DMS153 treated with DMSO at 0.1 percent for 48 hours (cell line): ENCODE measurements around the gene ZIC5.
A peak's percentile ranks its signal among the peaks of the same experiment; 100 is the strongest.

Source experiments
- DNase-seq: peaks from one replicate; lab custom pipeline; 2025; ENCODE audit not compliant: unreplicated experiment; lab: John Stamatoyannopoulos, UW

ZIC5 gene

DNA sequence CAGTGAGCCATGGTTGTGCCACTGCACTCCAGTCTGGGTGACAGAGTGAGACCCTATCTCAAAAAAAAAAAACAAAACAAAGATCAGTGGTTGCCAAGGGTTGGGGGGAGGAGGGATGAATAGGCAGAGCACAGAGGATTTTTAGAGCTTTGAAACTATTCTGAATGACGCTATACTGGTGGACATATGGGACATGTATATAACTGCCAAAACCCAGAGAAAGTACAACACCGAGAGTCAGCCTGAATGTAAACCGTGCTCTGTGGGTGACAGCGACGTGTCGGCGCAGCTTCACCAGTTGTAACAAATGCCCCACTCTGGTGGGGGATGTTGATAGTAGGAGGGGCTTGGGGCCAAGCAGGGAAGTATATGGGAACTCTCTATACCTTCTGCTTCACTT lies 32.9 kb downstream of the ZIC5 start:
- DNase-seq = no peak

DNA sequence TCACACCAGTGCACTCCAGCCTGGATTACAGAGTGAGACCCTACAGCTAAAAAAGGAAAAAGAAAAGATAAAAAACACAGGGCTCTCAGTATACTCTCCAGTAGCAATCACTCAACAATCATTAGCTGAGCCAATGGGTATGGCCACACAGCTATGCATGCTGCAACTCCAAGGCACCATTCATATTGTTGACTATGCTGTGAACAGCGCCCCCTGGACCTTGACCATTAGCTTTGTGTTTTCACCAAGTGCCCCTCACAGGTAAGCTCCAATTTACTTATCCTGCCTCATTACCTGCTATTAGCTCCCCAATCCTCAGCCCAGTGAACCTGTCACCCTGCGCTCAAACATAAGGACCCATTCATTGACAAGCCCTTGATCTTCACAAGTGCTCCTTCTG lies 35.8 kb downstream of the ZIC5 start:
- no peak for DNase-seq

DNA sequence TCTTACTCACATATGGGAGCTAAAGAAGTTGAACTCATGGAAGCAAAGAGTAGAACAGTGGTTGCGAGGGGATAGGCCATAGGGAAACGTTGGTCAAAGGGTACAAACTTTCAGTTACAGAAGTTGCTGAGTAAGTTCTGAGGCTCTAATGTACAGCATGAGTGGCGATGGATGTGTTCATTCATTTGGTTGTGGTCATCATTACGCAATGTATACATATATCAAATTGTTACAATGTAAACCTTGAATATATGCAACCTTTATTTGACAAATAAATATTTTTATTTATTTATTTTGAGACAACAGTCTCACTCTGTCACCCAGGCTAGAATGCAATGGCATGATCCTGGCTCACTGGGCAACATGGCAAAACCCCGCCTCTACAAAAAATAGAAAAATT lies 38.7 kb downstream of the ZIC5 start:
- DNase-seq = no peak

DNA sequence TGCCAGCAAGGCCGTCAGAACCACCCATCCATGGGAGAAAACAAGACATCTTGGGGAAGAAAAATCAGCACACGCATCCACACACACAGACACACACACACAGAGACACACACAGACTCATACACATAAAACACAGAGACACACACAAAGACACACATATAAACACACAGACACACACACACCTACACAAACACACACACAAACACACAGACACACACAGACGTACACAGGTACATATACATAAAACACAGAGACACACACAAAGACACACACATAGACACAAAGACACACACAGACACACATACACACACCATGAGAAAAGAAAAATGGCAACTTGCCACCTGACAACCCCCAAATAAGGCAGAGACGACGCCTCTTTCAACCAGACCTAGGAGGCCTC lies 40.6 kb downstream of the ZIC5 start:
- no peak for DNase-seq

DNA sequence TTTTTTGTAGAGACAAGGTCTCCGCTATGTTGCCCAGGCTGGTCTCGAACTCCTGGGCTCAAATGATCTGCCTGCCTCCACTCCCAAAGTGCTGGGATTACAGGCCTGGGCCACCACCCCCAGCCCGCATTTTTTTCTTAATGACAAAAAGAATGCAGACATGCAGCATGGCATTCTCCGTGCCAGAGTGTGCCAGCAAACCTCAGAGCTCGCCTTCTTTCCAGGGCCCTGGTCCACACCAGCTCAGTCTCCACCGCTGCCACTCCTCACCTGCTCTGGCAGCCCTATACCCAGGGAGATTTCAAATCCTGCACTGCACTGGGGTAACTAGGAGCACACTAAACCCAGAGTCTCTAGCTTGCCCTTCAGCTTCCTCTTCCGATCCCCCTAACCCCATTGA lies 41.7 kb downstream of the ZIC5 start:
- DNase-seq = no peak

DNA sequence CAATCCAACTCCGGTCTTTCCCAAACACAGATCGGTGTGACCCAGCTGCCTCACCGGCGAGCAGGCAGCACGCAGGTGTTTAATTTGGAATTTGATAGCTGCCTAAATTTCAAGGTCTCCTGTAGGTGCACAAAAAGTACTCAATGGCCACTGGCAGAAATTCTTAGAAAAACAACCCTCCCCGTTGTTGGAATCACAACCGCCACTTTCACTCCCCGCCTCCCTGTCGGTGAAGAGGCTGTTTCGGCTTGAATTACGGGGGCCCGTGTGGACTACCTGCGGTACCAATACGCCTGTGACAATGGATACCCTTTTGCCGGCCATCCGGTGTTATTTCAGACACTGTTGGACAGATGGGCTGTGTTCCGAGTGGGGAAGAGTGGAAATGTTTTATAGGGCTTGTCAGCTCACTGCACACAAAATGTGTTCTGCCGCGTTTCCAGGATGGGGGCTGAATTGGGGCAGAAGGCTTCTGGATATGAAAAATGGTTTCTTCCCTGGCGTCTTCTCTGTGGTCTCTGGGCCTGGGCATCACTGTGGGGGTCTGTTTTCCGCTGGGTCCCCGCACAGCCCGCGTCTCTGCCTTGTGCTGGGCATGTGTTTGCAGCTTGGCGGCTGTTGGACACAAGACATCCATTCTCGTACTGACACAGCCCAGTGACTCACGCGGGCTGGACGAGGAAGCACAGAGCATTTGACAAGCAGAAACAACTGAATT lies 45.4 kb downstream of the ZIC5 start:
- DNase-seq = peak; percentile 25

DNA sequence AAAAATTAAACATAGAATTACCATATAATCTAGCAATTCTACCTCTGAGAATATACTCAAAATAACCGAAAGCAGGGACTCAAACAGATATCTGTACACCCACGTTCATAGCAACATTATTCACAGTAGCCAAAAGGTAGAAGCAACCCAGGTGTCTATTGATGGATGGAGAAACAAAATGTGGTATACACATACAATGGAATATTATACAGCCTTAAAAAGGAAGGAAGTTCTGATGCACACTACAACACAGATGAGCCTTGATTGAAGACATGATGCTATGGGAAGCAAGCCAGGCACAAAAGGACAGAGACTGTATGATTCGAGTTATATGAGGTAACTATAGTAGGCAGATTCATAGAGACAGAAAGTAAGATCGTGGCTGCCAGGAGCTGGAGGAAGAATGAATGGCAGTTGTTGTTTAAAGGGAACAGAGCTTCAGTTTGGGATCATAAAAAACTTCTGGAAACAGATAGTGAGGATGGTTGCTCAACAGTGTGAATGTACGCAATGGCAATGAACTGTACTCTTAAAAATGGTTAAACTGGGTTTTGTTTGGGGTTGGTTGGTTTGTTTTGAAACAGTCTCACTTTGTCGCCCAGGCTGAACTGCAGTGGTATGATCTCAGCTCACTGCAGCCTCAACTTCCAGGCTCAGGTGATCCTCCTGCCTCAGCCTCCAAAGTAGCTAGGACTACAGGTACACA lies 47.5 kb downstream of the ZIC5 start:
- no peak for DNase-seq

DNA sequence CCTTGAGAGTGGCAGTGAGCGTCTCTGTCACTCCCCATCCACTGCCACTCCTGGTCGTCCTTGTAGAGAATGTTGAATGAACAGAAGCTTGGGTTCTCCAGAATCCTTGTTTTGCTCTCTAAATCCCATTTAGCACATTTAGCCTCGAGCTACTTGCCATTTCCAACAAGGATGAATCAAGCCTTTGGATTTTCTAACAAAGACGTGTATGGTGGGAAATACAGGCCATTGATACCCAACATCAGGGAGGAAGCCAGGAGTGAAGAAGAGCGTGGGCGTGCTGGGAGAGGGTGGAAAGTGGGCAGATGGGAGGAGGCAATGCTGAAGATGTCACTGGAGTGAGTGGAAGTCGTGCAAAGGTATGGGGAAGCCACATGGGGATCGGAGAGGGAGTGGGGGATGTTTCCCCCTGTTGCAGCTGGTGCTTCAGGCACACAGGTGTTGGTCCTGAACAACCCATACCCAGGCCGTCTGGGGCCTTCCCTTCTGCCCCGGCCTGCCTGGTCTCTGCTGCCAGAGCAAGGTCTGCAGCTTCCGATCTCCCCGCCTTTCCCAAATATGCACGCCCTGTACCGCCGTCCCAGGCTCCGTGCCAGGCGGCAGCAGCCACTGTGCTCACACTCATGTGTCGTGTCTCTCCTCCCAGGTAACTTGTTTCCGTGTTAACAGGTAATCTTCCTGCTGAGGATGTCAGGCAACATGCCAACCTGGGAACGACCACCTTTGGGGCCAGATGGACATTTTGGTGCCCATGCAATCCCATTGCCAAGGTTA lies 48.7 kb downstream of the ZIC5 start:
- DNase-seq = no peak

DNA sequence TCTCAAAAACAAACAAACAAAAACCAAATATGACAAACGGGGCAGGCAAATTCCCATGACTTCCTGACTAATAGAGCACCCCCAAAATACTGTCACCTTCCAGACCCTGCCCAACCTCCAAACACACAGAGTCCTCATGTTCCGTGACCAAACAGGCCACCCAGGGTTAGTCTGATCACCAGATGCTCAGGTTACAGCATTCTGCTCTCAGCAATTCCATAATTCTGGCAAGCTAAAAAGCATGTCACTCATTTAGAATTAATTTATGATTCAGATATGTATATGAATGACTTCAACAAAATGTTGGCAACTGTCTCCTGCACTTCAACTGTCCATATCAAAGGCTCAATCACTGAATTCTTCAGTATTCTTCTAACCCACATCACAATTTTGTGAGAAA lies 52.4 kb downstream of the ZIC5 start:
- DNase-seq = no peak

DNA sequence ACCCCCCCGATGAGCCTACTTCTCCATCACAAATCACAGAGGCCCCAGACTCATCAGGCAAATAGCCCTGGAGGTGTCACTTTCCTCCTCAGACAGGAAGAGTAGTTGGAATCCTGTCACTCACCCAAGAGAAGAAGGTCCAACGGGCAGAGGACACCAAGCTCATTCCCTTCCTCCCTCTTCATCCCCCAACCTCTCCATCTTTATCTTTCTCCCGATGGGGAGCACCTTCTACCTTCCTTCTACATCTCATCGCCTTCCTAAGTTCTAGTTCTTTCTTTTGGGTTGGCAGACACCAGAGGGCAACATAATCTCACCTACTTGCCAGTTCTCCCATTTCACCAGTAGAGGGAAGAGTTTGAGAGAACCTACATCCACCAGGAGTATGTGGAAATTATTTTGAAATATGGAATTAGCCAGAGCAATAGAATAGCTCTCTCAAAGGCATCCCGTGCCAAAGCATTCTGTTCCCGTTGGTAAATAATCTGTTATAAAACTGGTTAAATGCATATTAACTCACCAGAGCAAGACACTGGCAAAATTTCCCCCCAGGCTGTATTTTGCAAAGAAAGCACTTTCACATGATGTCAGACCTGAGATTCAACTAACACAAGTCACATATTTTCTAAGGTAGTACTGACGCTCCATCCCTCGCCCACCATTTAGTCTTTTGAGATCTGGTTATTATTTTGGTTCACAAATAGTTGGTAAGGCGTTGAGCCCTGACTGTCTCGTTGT lies 55.0 kb downstream of the ZIC5 start:
- DNase-seq = peak; percentile 79

DNA sequence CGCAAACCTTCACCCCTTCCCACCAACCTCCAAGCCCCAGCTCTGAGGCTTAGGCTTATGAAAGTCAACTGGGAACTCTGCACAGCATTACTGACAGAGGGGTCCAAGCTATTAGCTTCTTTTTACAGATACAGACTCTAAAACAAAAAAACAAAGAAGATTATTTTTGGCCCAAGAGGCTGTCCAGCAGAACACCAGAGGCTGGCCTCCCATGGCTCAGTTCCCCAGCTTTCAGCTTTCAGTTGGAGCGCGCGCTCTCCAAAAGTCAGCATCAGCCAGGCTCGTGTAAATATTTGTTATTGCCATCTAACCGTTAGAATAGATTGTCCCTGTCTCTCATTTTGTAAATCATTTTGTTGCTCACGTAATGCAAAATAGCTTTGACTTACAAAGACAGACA lies 58.4 kb downstream of the ZIC5 start:
- peak; percentile 18 for DNase-seq
